NOMO-1 treated with dmso at 0.1 percent for 144 hours (cell line): ENCODE data around the gene LTF.
A peak's percentile ranks its signal among the peaks of the same experiment; 100 is the strongest.

Experiments used
- DNase-seq: peaks from one replicate; lab custom pipeline; 2025; ENCODE audit not compliant: unreplicated experiment; lab: John Stamatoyannopoulos, UW

The LTF gene

GRCh38 chr3:46470831-46471230 lies 6.1 kb upstream of the LTF start:
- DNase-seq = no peak

DNA sequence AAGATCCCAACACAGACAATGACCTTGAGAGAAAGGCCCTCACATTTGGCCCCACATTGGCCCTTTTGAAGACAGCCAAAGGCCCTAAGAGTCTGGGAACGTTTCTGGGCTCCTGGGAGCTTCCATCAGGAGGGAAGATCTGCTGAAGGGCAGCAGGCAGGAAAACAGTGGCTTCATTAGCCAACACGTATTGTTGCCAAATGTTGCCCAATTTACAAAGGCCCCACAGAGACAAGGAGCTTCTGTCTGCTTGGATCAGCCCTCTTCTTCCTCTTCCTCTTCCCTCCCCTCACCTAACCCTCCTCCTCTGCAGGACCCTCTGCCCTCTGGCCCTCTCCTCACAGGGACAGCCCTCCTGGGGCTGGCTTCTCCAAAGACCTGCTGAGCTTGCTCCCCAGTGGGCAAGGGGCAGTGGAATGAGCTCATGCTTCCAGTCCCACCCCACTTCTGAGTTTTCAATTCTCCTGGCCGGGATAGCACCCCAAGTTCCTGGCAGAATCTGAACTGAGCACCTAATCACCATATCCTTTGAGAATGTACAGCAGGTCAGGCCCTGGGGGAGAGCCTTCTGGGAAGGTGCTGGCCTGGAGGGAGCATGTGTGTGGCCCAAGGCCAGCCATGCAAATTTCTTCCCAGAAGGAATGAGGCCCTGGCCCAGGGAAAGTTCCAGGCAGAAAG lies 5.1 kb upstream of the LTF start:
- peak; percentile 38 for DNase-seq

DNA sequence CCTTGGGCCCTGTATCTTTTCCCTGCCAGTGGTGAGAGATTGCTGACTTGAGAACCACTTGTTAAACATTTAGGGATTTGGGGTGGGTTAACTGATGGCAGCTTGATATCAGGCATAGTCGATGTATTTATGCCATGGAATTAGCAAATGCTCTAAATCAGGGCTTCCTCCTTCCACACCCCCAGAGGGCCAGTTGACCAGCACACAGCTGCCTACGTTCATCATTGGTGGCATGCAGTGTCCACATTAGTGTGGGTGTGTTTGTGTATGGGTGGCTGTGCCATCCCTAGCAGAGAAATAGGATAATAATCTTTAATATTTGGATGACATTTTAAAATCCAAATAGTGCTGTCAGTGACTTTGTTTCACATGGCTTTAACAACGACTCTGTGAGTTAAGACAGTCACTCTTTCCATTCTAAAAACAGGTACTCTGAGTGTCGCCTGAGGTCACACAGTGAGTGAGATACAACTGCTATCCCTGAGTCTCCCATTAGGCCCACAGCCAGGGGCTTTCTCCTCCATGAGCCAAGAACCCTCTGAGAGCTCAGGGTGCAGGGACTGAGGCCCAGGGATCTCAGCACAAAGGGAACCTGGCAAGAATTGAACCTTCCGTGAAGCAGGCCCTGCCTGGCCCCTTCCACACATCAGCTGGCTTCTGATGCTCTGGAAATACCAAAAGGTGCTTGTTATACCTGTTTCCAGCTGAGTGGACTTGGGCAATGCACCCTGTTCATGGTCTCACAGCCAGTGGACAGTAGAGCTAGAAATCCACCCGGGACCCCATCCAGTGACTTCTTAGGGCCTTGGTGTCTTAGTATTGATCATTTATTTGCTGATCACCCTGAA lies 4.3 kb upstream of the LTF start:
- no peak for DNase-seq

DNA sequence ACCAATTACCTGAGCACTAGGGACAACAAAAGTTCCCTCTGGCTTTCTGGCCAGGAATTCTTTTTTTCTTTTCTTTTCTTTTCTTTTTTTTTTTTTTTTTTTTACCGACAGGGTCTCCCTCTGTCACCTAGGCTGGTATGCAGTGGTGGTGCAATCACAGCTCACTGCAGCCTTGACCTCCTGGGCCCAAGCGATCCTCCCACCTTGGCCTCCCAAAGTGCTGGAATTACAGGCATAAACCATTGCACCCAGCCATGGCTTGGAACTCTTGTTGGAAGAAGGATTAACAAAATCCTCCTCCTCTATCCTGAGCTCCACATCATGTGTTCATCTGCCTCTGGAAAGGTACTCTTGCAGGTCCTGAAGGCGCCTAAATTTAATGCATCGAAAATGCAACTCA lies 2.9 kb upstream of the LTF start:
- no peak for DNase-seq

DNA sequence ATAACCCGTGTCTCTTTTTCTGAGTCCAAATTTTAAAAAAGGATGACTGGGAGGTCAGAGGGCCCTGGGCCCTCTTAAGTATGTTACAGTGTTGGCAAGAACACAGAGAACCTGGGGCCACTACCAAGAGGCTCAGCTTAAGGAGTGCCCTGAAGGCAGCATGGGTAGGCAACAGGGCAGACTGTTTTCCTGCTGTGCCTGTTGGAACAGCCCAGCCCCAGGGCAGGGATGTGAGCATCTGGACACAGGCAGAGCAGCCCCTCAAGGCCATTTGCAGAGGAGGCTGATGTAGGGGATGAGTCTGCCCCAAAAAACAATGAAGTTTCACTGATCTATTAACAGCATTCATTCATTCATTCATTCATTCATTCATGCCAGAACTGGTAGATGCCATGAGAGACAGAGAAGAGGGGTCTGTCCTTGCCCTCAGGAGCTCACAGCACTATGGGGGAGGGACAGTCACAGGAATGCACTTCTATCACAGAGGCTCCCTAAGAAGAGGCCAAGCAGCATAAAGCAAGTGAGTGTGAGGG lies 2.2 kb upstream of the LTF start:
- DNase-seq = no peak

- no peak for DNase-seq
Observed at GRCh38 chr3:46466273-46466672, 1.6 kb upstream of the LTF start.

DNA sequence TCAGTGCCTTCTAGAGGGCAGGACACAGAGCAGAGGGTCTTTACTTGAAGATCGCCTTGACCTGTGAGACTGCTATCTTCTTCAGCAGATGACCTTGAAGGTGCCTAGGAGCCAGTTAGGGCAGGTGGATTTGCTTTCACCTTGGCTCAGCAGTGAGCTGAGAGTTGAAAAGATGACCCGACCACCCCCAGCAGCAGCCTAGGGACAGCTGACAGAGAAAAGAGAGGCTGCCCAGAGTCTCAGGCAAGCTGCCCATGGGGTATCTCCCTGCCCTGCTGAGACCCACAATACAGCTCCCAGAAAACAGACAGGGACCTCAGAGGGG lies 453 bp upstream of the LTF start:
- DNase-seq = no peak

DNA sequence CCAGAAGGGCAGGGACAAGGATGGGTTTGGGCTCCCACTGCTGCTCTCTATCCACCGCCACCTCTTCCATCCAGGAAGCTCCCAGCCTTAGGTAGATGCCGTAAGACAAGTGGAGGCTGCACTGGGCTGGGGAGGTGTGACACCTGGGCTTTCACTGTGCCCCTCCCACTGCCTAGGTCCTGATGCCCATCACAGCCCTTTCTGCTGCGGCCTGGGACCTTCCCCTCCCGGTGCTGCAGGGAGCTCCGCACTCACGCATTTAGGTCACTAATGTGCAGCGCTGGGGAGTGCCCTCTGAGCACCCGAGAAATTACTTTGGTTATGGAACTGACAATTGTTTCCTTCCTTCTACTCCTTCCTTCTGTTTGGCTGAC lies 850 bp downstream of the LTF start:
- no peak for DNase-seq

GRCh38 chr3:46463120-46463867 lies 1.4 kb downstream of the LTF start:
- no peak for DNase-seq

GRCh38 chr3:46462511-46462910 lies 2.2 kb downstream of the LTF start:
- no peak for DNase-seq

- DNase-seq = peak; percentile 29
Observed at GRCh38 chr3:46462111-46462510, 2.6 kb downstream of the LTF start.

DNA sequence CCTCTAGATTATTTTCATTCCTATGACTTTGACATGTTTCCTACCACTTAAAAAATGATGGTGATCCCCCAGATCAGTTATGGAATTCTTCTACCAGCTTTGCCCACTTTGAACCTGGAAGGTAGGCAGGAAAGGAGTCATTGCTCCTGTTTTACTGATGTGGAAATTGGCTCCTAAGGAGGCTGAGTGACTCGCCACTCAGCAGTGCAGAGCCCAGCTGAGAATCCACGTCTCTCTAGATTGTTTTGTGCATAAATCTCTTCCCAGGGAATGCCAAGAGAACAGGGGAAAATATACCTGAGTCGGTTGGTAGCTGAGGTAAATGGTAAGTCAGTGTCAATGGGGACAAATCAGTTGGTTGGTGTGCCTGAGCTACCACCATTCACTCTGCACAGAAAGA lies 4.7 kb downstream of the LTF start:
- DNase-seq = no peak

DNA sequence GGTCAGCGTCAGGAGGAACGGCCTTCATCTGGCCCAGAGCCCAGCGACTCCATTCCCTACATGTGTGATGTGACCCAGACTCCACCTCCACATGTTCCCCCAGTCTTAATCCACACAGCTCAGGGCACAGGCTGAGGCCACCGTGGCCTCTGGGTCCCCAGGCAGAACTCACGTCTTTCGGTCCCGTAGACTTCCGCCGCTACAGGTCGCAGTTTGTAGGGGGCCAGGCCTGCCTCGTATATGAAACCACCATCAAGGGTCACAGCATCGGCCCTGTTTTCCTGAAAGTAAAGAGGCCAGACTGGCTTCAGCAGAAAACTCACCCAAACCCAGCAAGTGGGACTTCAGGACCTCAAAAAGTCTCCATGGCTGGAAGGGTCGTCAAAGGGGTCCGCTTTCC lies 8.6 kb downstream of the LTF start:
- DNase-seq = no peak

GRCh38 chr3:46455231-46456115 lies 9.2 kb downstream of the LTF start:
- no peak for DNase-seq

DNA sequence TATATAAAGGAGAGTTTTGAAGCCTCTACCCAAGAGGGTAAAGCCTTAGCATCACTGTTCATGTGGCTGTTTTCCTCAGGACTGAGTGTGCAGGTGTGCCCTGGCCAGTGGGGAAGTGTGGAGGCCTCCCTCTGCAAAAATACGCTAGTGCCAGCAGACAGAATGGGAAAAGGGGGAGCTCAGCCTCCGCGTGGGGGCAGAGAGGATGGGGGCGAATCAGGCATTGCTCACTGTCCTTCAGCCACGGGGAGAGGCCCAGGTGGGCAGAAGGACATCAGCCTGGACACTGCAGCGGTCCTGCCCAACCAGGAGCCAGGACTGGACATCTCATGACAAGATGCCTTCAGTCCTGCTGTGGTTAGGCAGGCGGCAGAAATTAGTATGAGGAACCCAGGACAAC lies 10.1 kb downstream of the LTF start:
- DNase-seq = no peak

- no peak for DNase-seq
Observed at GRCh38 chr3:46454209-46454595, 10.5 kb downstream of the LTF start.

DNA sequence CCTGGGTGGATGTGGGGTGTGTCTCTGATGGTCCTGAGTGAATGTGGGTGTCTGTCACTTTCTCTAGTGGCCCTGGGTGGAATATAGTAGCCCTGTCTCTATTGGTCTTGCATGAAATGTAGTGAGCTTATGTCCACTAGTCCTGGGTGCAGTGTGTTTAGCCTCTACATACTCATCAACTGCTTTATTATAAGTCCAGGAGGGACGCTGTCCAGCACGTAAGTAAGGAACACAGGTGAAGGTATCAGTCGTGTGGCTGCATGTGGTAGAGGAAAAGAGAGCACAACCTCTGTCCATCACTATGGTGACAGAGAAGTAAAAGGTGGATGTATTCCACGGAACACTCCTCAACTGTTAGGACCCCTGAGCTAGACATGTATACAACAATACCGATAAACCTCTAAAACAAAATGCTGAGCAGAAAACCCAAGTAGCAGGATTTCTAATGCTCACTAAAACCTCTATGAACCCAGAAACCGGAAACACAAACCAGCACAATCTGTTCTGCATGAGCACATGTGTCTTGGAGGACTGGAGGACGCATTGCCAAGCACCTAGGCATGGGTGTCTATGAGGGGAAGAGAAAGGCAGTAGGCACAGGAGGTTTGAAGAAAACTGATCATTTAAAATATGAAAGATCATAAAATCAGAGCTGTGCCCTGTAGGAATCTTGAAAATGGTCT lies 11.0 kb downstream of the LTF start:
- DNase-seq = no peak

GRCh38 chr3:46449755-46450552 lies 14.8 kb downstream of the LTF start:
- no peak for DNase-seq

DNA sequence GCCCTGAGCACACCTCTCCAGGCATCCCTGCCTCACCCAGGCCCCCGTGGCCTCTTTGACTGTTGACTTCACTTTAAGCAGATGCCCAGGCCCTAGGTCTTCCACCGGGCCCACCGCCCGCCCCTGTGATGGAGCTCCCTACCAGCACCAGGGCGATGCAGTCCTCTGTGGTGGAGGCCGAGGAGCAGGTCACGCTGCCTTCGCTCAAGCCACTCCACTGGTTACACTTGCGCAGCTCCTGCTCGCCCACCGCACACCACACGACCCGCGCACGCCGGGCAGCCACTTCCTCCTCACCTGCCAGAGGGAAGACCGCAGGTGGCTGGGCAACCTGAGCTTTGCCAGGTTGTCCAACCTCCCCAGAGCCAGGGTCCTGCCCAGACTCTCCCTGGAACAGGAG lies 16.0 kb downstream of the LTF start:
- DNase-seq = no peak
